GM13977 (cell line): ENCODE results near the gene SFT2D3.

Experiments used
- DNase-seq: peaks from one replicate; pipeline ENCODE4 v3.0.0; 2012; ENCODE audit warnings: low spot score
- CTCF ChIP-seq: IDR thresholded peaks from 2 replicates; pipeline ENCODE4 v1.5.1; 2012; ENCODE audit warnings: mild to moderate bottlenecking, control low read depth; ENCODE audit not compliant: insufficient read depth; ENCODE audit errors: extremely low read depth, missing control alignments
- in situ Hi-C: fragments of 300-500 bp; cut with MboI; formaldehyde crosslinking; loops from one replicate; pipeline ENCODE4 v1.12.0; 2022; ENCODE audit warnings: low sequenced_read_pairs, low pct_unique_long_range_greater_than_20kb, mixed read lengths, inconsistent platforms; ENCODE audit not compliant: unreplicated experiment

Gene SFT2D3

GRCh38 chr2:127721311-127721977 is 20.1 kb downstream of the SFT2D3 start:
- TF ChIP-seq CTCF, result no peak
- in situ Hi-C loops, result no loop called here
- no peak for DNase-seq

GRCh38 chr2:127721978-127722355 is 20.7 kb downstream of the SFT2D3 start:
- in situ Hi-C loops, result no loop called here
- no peak for TF ChIP-seq CTCF
- DNase-seq, result no peak

GRCh38 chr2:127722807-127723206 is 21.5 kb downstream of the SFT2D3 start:
- TF ChIP-seq CTCF, result no peak
- no peak for DNase-seq
- in situ Hi-C loops, result no loop called here

GRCh38 chr2:127726158-127726880 is 25.0 kb downstream of the SFT2D3 start:
- in situ Hi-C loops, result no loop called here
- no peak for TF ChIP-seq CTCF
- DNase-seq, result no peak

- TF ChIP-seq CTCF, result no peak
- in situ Hi-C loops, result no loop called here
Observed at GRCh38 chr2:127733113-127733815, 32.0 kb downstream of the SFT2D3 start.

GRCh38 chr2:127733816-127734537 is 32.7 kb downstream of the SFT2D3 start:
- TF ChIP-seq CTCF, result no peak
- DNase-seq, result no peak
- in situ Hi-C loops, result no loop called here

More at GRCh38 chr2:127733113-127733815, 32.0 kb downstream of the SFT2D3 start:
- no peak for DNase-seq
